ENCODE measurements around the gene AOX1.

DNA sequence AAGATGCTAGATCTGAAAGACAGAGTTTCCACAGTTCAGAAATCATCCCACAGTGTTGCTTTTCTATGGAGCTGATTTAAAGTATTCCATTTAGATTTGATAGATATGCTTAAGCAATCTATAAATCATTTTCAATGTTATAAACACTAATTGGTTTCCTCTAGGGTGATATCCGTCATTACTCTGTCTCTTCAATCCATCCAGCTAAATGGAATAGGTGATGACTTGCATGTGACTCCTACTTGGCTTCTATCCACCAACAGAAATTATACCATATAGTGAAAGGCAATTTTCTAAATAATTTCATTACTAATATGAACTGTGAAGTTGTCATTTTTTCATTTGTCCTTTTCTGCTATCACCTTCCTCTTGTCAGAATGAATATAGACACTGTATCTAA lies 84.9 kb downstream of the AOX1 start:
- TF ChIP-seq, protein P1, sequence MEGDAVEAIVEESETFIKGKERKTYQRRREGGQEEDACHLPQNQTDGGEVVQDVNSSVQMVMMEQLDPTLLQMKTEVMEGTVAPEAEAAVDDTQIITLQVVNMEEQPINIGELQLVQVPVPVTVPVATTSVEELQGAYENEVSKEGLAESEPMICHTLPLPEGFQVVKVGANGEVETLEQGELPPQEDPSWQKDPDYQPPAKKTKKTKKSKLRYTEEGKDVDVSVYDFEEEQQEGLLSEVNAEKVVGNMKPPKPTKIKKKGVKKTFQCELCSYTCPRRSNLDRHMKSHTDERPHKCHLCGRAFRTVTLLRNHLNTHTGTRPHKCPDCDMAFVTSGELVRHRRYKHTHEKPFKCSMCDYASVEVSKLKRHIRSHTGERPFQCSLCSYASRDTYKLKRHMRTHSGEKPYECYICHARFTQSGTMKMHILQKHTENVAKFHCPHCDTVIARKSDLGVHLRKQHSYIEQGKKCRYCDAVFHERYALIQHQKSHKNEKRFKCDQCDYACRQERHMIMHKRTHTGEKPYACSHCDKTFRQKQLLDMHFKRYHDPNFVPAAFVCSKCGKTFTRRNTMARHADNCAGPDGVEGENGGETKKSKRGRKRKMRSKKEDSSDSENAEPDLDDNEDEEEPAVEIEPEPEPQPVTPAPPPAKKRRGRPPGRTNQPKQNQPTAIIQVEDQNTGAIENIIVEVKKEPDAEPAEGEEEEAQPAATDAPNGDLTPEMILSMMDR (IDR thresholded peaks at IDR 0.05 in 4 of 5, conservative IDR thresholded peaks at IDR 0.05 in 1 of 5), result no peak
- TF ChIP-seq POLR2A (IDR thresholded peaks at IDR 0.05), result no peak

Data from gastrocnemius medialis (tissue), 4 donors.